Stomach (tissue), 9 donors: ENCODE data around the gene ING3. TPM values are rescaled to one million over a fixed set of nuclear protein-coding genes. Genes with fewer than 3 reads are reported as not detected.

Source experiments
- DNase-seq, 2 donors: peaks; one replicate each; pipeline versions ENCODE4 v3.0.0 to v3.0.0-alpha.2; 2013 to 2019
- H3K27ac ChIP-seq, 5 donors: fragments of 200-600 bp in 4 of 5; sonication (generic) in 4 of 5; one replicate each; pipeline ENCODE4 v1.5.1; 2013 to 2019; ENCODE audit warnings: mild to moderate bottlenecking in 1 of 5, moderate library complexity in 1 of 5
- H3K27me3 ChIP-seq, 3 donors: fragments of 200-600 bp; sonication (generic); one replicate each; pipeline ENCODE4 v1.5.1; 2017 to 2019; ENCODE audit warnings: mixed run types in 1 of 3
- H3K36me3 ChIP-seq, 4 donors: fragments of 200-600 bp; sonication (generic); 1 replicate in 3 of 4; 2 replicates in 1 of 4; pipeline ENCODE4 v1.5.1; 2016 to 2019
- H3K4me1 ChIP-seq, 4 donors: fragments of 200-600 bp; sonication (generic); one replicate each; pipeline ENCODE4 v1.5.1; 2016 to 2019
- H3K4me3 ChIP-seq, 4 donors: fragments of 200-600 bp; sonication (generic) in 3 of 4; one replicate each; pipeline ENCODE4 v1.5.1; 2016 to 2019; ENCODE audit warnings: mild to moderate bottlenecking in 1 of 4
- H3K9me3 ChIP-seq, 4 donors: fragments of 200-600 bp; sonication (generic); one replicate each; pipeline ENCODE4 v1.5.1; 2016 to 2019
- CTCF ChIP-seq, 7 experiments: fragments of 450-650 bp in 4 of 7; fragments of 200-600 bp in 3 of 7; sonication (generic) in 3 of 7; IDR thresholded peaks; one replicate each; pipeline ENCODE4 v1.5.1; 2016 to 2019; ENCODE audit warnings: antibody characterized with exemption in 7 of 7, control low read depth in 2 of 7, mild to moderate bottlenecking in 1 of 7
- EP300 ChIP-seq: sonication (generic); formaldehyde crosslinking; IDR thresholded peaks from one replicate; pipeline ENCODE4 v1.6.1; 2017; ENCODE audit warnings: antibody characterized with exemption
- POLR2A ChIP-seq, 4 donors: fragments of 450-650 bp; IDR thresholded peaks; one replicate each; pipeline ENCODE4 v1.6.1; 2016; ENCODE audit warnings: antibody characterized with exemption in 4 of 4, control low read depth in 2 of 4, mild to moderate bottlenecking in 1 of 4, moderate library complexity in 1 of 4
- POLR2AphosphoS5 ChIP-seq, 3 donors: sonication (generic); formaldehyde crosslinking; IDR thresholded peaks; one replicate each; pipeline ENCODE4 v1.6.1; 2016; ENCODE audit warnings: antibody characterized with exemption in 3 of 3
- WGBS, 5 donors: extraction: QIAGEN DNeasy Blood & Tissue Kit in 3 of 5; methylation state at CpG; one replicate each; pipeline versions ENCODE4 v1.1.5 to v1.1.7; 2013 to 2018; 5-methylcytosine and 5-hydroxymethylcytosine counted together
- intact Hi-C: fragments of 100-400 bp; cut with DNase I; formaldehyde crosslinking; loops from one replicate; pipeline ENCODE4 v1.15.1; 2023; ENCODE audit warnings: low total_unique reads
- polyA plus RNA-seq, 3 donors: library from polyadenylated mRNA; stranded (reverse); fragments of 200-250 nt; gene quantifications; one replicate each; pipeline ENCODE4 v1.2.3, GENCODE V29; 2013
- total RNA-seq, 5 donors: library from RNA; depleted of rRNA; stranded (reverse); fragments of >200 nt; gene quantifications; one replicate each; pipeline versions ENCODE4 v1.1.0 to v1.2.3, GENCODE V29; 2014 to 2016
- donor health status: healthy with polysubstance abuse.
- donor health status: Bipolar disorder and iron deficiency.
- donor health status: healthy.

Gene ING3
- total and polyA plus RNA-seq, 8 donors, result 6.3 to 37.1 (median 16.2) TPM

- Histone ChIP-seq H3K4me3 (no peak overlapping the region), H3K4me1 (peaks cover 4 to 58% (median 28%) of the 10 kb centered on the region in 4 donors), H3K27ac (peak overlapping the region in 4 of 5 donors; percentile 13 to 82 (median 59)), H3K36me3 (no peaks in the 10 kb centered on the region), H3K27me3 (no peaks in the 10 kb centered on the region), H3K9me3 (no peaks in the 10 kb centered on the region)
- TF ChIP-seq EP300 (no peak), POLR2A (IDR thresholded peaks at IDR 0.05) (no peak), POLR2AphosphoS5 (IDR thresholded peaks at IDR 0.05) (no peak), CTCF (IDR thresholded peaks at IDR 0.05) (no peak)
- intact Hi-C loops, result no loop called here
- DNase-seq, result no peak
Observed at GRCh38 chr7:120996988-120997345, 46.4 kb downstream of the ING3 start.

- H3K27ac ChIP-seq, result peak overlapping the region in 4 of 5 donors; percentile 13 to 82 (median 72)
- no peak for DNase-seq
- H3K27me3 ChIP-seq, result no peaks in the 10 kb centered on the region
- H3K4me3 ChIP-seq, result no peak overlapping the region
- intact Hi-C loops, result no loop called here
- TF ChIP-seq CTCF (IDR thresholded peaks at IDR 0.05), result no peak
- TF ChIP-seq POLR2A (IDR thresholded peaks at IDR 0.05), result no peak
- TF ChIP-seq POLR2AphosphoS5 (IDR thresholded peaks at IDR 0.05), result no peak
- TF ChIP-seq EP300, result no peak
- H3K4me1 ChIP-seq, result peaks cover 4 to 63% (median 30%) of the 10 kb centered on the region in 4 donors
- 68 to 87% (median 81%) methylated on average over 7 of the region's 7 CpGs for WGBS, 5 donors
- no peaks in the 10 kb centered on the region for H3K36me3 ChIP-seq
- H3K9me3 ChIP-seq, result no peaks in the 10 kb centered on the region
Observed at GRCh38 chr7:120997882-120998474, 47.4 kb downstream of the ING3 start.

- Histone ChIP-seq H3K27ac (peak overlapping the region in 4 of 5 donors; percentile 13 to 82 (median 72)), H3K4me3 (no peak overlapping the region), H3K9me3 (no peaks in the 10 kb centered on the region), H3K36me3 (no peaks in the 10 kb centered on the region), H3K4me1 (peaks cover 4 to 63% (median 30%) of the 10 kb centered on the region in 4 donors), H3K27me3 (no peaks in the 10 kb centered on the region)
- TF ChIP-seq EP300, result no peak
- TF ChIP-seq POLR2AphosphoS5 (IDR thresholded peaks at IDR 0.05), result no peak
- no peak for TF ChIP-seq POLR2A (IDR thresholded peaks at IDR 0.05)
- no peak for TF ChIP-seq CTCF (IDR thresholded peaks at IDR 0.05)
- intact Hi-C loops, result no loop called here
- DNase-seq, result no peak
- 44 to 66% (median 53%) methylated on average over 1 of the region's 1 CpG for WGBS, 5 donors
Observed at GRCh38 chr7:120998520-120998919, 47.9 kb downstream of the ING3 start.

GRCh38 chr7:120998996-120999565, 48.5 kb downstream of the ING3 start:
- Histone ChIP-seq H3K27ac (peak overlapping the region in 4 of 5 donors; percentile 67 to 82 (median 72)), H3K27me3 (no peaks in the 10 kb centered on the region)
- no peak for DNase-seq

More at GRCh38 chr7:120998996-120999565, 48.5 kb downstream of the ING3 start:
- no peak overlapping the region for H3K4me3 ChIP-seq
- intact Hi-C loops, result no loop called here
- no peaks in the 10 kb centered on the region for H3K9me3 ChIP-seq
- no peaks in the 10 kb centered on the region for H3K36me3 ChIP-seq
- peaks cover 4 to 62% (median 28%) of the 10 kb centered on the region in 4 donors for H3K4me1 ChIP-seq
- WGBS, 5 donors, result 63 to 78% (median 72%) methylated on average over 2 of the region's 2 CpGs
- TF ChIP-seq POLR2AphosphoS5 (IDR thresholded peaks at IDR 0.05) (no peak), POLR2A (IDR thresholded peaks at IDR 0.05) (no peak), EP300 (no peak), CTCF (IDR thresholded peaks at IDR 0.05) (no peak)
